ENCODE results near the gene TM4SF1.

GRCh38 chr3:149364624-149365023, 12.8 kb downstream of the TM4SF1 start:
- TF ChIP-seq CTCF (IDR thresholded peaks at IDR 0.05) = no peak
- TF ChIP-seq EP300 (IDR thresholded peaks at IDR 0.05) = no peak
- no peak for TF ChIP-seq POLR2A (IDR thresholded peaks at IDR 0.05)
